HL-60 (cell line): ENCODE measurements around the gene RET.

Experiments used
- CTCF ChIP-seq: IDR thresholded peaks from one replicate; pipeline ENCODE4 v1.5.1; 2011; ENCODE audit warnings: low read length, control low read depth, inconsistent platforms; ENCODE audit not compliant: insufficient read depth
- REST ChIP-seq: IDR thresholded peaks from 2 replicates; pipeline ENCODE4 v1.6.1; 2012; ENCODE audit warnings: low read depth; ENCODE audit not compliant: insufficient replicate concordance

- TF ChIP-seq CTCF (no peak), REST (no peak)
These were observed 42.7 kb downstream of the RET start for GRCh38 chr10:43119416-43120115.
